GM18867 (cell line): ENCODE results near the gene FGF21.
"Not testable (repeated sequence)": the region's sequence is repeated elsewhere in the genome, so short reads cannot be mapped to it uniquely, and the experiment has no call there.

Experiments used
- ATAC-seq: cut with Tn5 transposase; IDR thresholded peaks from one replicate; pipeline ENCODE4 v1.9.1; 2021; ENCODE audit warnings: mild to moderate bottlenecking, moderate library complexity; ENCODE audit not compliant: unreplicated experiment

FGF21 gene

DNA sequence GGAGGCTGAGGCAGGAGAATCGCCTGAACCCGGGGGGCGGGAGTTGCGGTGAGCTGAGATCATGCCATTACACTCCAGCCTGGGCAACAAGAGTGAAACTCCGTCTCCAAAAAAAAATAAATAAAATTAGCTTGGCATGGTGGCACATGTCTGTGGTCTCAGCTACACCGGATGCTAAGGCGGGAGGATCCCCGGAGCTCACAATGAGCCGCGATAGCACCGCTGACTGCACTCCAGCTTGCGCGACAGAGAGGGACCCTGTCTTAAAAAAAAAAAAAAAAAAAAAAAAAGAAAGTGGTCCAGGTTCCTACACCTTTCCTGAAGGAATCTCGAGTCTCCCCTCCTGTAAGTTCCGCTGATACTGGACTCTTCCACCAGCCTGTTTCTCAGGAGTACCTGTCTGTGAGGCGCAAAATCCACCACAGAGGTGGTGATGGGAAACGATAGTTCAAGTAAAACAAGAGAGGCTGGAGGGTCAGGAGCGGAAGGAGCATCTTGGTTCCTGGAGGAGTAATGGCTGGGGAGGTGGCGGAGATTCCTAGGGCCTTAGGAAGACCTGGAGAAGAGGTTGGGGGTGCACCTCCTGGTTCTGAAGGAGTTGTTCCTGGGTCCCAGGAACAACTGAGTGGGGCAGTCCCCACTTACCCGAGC is 3.4 kb upstream of the FGF21 start:
- ATAC-seq = no peak

GRCh38 chr19:48752496-48753365 is 2.6 kb upstream of the FGF21 start, which contains the start of gene FUT1:
Gene FUT1, minus strand, starts transcription at chr19:48752641. Its CDS starts 1,360 bp downstream, at chr19:48751281.
- no peak for ATAC-seq

DNA sequence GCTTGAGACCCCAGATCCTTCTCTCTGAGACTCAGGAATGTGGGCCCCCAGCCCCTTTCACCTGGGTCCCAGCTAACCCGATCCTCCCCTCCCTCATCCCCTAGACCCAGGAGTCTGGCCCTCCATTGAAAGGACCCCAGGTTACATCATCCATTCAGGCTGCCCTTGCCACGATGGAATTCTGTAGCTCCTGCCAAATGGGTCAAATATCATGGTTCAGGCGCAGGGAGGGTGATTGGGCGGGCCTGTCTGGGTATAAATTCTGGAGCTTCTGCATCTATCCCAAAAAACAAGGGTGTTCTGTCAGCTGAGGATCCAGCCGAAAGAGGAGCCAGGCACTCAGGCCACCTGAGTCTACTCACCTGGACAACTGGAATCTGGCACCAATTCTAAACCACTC is 463 bp downstream of the FGF21 start:
- no peak for ATAC-seq

DNA sequence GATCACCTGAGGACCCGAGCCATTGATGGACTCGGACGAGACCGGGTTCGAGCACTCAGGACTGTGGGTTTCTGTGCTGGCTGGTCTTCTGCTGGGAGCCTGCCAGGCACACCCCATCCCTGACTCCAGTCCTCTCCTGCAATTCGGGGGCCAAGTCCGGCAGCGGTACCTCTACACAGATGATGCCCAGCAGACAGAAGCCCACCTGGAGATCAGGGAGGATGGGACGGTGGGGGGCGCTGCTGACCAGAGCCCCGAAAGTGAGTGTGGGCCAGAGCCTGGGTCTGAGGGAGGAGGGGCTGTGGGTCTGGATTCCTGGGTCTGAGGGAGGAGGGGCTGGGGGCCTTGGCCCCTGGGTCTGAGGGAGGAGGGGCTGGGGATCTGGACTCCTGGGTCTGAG is 888 bp downstream of the FGF21 start:
- ATAC-seq = no peak

DNA sequence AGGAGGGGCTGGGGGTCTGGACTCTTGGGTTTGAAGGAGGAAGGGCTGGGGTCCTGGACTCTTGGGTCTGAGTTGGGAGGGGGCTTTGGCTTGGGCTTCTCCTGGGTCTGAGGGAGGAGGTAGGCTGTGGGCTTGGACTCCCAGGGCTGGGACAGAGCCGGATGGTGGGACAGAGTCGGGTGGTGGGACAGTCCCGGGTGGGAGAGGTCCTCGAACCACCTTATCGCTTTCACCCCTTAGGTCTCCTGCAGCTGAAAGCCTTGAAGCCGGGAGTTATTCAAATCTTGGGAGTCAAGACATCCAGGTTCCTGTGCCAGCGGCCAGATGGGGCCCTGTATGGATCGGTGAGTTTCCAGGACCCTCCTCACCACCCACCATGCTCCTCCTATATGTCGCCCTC is 1.4 kb downstream of the FGF21 start:
- no peak for ATAC-seq

DNA sequence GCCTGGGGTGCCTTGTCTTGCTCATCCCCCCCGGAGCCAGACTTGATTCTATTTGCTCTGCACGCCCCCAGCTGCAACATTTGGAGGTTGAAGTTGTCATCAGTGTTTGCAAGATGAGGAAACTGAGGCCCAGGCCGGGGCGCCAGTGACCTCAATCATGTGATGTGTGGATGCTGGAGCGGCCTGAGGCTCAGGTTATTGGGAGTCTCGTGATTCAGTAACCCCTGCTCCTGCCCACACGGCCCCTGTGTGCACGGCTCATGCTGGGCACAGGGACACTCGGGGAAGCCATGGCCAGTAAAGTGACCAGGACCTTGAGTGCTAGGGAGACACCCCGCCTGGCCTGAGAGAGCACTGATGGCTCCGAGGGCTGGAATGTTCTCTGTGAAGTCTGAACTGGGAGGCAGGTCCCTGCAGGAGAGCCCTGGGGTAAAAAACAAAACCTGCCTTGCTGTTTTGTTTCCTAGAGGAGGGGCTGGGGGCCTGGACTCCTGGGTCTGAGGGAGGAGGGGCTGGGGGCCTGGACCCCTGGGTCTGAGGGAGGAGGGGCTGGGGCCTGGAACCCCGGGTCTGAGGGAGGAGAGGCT is 1.9 kb downstream of the FGF21 start:
- ATAC-seq = no peak

GRCh38 chr19:48757741-48758144 is 2.4 kb downstream of the FGF21 start:
- ATAC-seq = no peak

DNA sequence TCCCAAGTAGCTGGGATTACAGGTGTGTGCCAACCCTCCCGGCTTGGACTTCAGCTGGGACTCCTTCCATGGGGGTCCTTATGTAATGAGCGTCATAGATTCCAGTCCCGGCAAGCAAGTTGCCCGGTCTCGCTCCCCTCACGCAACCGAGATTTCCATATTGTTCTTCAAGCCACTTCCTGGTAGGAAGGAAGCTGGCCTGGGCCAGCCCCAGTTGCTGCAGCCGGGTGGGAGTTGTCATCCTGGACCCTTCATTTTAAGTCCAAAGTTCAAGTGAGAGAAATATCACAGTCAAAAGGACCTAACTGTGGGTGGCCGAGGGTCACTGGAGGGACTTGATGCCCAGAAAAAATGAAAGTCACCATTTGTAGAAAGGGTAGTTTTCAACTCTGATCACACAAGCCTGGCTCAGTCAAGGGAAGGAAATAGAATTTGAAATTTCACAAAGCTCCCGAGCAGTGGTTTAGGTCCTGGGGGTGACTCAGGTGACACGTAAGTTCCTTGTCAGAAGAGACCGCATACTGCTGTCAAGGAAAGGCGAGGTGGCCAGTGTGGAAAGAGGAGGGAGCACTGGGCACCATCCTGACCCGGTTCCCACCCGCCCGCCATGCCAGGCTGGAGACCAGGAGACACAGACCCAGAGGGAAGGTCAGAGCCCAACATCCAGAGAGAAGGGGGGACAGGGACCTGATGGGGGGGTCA is 5.3 kb downstream of the FGF21 start:
- ATAC-seq = no peak

DNA sequence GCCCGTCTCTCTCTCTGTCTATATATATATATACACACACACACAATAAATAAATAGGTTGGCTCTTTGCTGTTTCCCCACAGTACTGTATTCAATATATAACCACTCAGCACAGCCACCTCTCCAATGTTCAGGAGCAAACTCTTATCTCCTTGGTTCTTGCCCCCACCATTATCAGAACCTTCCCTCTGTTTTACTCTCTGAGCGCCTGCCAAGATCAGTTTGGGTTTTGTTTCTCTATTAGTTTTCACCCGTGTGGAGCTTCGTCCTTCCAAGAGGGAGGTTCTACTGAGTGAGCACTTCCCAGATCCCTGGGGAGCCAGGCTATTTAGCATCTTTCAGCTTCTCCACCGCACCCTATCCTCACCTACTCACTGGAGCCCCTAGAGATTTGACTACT is 10.5 kb downstream of the FGF21 start:
- ATAC-seq = not testable (repeated sequence)

DNA sequence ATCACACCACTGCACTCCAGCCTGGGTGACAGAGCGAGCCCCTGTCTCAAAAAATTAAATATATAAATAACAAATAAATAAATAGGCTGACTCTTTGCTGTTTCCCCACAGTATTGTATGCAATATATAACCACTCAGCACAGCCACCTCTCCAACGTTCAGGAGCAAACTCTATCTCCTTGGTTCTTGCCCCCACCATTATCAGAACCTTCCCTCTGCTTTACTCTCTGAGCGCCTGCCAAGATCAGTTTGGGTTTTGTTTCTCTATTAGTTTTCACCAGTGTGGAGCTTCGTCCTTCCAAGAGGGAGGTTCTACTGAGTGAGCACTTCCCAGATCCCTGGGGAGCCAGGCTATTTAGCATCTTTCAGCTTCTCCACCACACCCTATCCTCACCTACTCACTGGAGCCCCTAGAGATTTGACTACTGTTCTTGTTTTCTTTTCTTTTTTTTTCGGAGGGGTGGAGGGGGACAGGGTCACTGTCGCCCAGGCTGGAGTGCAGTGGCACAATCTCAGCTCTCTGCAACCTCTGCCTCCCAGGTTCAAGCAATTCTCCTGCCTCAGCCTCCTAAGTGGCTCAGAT is 12.9 kb downstream of the FGF21 start:
- ATAC-seq = not testable (repeated sequence)

GRCh38 chr19:48768994-48769713 is 13.8 kb downstream of the FGF21 start:
- no peak for ATAC-seq

GRCh38 chr19:48770266-48770665 is 14.9 kb downstream of the FGF21 start:
- ATAC-seq = no peak

DNA sequence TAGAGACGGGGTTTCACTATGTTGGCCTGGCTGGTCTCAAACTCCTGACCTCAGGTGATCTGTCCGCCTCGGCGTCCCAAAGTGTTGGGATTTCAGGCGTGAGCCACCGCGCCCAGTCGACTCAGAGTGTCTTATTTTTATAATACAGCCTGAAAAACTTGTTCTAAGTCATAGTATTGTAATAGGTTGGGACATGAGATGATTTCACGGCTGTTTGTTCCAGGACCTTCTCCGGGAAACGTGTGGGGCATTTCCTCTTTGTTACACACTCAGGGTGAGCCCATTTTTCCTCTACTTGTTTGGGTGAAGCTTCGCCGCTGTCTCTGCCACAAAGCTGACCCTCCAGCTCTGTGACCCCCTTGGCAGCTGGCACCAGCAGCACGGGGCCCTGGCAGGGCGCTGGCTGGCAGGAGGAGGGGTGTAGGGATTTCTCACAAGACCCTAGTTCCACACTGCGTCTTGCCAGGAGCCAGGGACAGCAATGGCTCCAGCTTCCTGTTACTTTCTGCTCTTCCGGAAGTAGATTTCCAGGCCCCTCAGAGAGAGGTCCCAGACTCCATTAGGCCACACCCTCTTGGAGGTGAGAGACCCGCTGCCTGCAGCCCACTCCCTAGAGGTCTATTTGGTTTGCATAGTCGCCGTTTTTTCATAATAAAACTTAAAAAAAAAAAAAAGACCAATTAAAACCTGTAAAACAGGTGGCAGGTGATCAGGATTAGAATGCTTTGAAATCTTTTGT is 15.6 kb downstream of the FGF21 start:
- no peak for ATAC-seq

DNA sequence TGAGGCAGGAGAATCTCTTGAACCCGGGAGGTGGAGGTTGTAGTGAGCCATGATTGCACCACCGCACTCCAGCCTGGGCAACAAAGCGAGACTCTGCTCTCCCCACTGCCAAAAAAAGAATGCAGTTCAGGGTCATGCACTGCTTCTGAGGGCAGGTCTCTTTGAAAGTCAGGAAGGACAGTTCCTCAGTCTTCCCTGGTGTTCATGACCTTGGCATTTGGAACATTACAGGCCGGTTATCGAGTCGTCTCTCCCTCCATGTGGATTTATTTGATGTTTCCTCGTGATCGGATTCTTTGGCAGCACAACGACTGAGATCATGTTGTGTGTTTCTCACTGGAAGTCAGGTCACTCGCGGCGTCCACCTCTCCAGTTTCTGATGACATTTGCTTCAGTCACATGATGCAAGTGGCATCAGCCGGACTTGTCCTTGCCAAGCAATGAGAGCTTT is 17.2 kb downstream of the FGF21 start:
- ATAC-seq = no peak

- ATAC-seq = no peak
These were observed 21.8 kb downstream of the FGF21 start for GRCh38 chr19:48777139-48777538.

GRCh38 chr19:48777720-48778119 is 22.4 kb downstream of the FGF21 start:
- no peak for ATAC-seq

GRCh38 chr19:48779636-48780035 is 24.3 kb downstream of the FGF21 start:
- ATAC-seq = no peak

DNA sequence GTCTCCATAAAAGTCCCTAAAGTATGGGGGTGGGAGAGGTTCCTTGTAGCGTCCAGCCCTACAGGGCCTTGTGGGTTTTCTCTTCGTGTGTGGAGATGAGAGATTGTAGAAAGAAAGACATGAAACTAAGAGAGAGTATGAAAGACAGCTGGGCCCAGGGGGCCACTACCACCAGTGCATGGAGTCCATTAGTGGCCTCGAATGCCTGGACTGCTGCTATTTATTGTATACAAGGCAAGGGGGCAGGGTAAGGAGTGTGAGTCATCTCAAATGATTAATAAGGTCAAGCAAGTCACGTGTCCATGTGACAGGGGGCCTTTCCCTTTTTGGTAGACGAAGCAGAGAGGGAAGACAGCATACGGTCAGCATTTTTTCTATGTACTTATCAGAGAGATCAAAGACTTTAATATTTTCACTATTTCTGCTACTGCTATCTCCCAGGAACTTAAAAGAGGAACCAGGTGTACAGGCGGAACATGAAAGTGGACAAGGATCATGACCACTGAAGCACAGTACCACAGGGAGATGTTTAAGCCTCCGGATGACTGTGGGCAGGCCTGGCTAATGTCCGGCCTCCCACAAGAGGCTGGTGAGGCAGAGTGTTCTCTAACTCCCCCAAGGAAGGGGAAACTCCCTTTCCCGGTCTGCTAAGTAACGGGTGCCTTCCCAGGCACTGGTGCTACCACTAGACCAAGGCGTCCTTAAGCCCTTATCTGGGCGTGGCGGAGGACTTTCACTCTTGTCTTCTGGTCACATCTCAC is 25.5 kb downstream of the FGF21 start:
- no peak for ATAC-seq

- no peak for ATAC-seq
These were observed 29.2 kb downstream of the FGF21 start for GRCh38 chr19:48784527-48784926.
